Ureter (tissue), 1 donor: ENCODE measurements around the gene HYCC2. TPM values are rescaled to one million over a fixed set of nuclear protein-coding genes. Genes with fewer than 3 reads are reported as not detected.
"Not testable (repeated sequence)": the region's sequence is repeated elsewhere in the genome, so short reads cannot be mapped to it uniquely, and the experiment has no call there.

ENCODE experiments used
- DNase-seq: peaks from one replicate; pipeline ENCODE4 v3.0.0-alpha.2; 2020; ENCODE audit warnings: low spot score
- total RNA-seq: library from RNA; stranded (reverse); gene quantifications from one replicate; pipeline ENCODE4 v1.2.4, GENCODE V29; 2023
- donor health status: DM: yes; HTN: yes; CAD: no.

Gene HYCC2
- total RNA-seq = 34.2 TPM

GRCh38 chr2:201071479-201072200, at the start of gene HYCC2, which contains the start of gene NDUFB3:
Gene HYCC2 (minus strand): TSS chr2:201071671. CDS start chr2:201024009, 47,662 bp downstream.
Gene NDUFB3 (plus strand): TSS chr2:201072001. CDS start chr2:201078883, 6,882 bp downstream.
- peak; percentile 94 for DNase-seq

GRCh38 chr2:201118961-201119854, 47.7 kb upstream of the HYCC2 start:
- DNase-seq = no peak

GRCh38 chr2:201118121-201118960, 46.9 kb upstream of the HYCC2 start:
- DNase-seq = peak; percentile 93

GRCh38 chr2:201117735-201118094, 46.2 kb upstream of the HYCC2 start:
- not testable (repeated sequence) for DNase-seq

GRCh38 chr2:201116959-201117734, 45.7 kb upstream of the HYCC2 start:
- peak; percentile 72 for DNase-seq

- DNase-seq = peak; percentile 82
These were observed 44.9 kb upstream of the HYCC2 start, which contains the start of gene CFLAR for GRCh38 chr2:201116115-201116958. Gene CFLAR (plus strand): TSS chr2:201116164. CDS start chr2:201129866, 13,702 bp downstream.

DNA sequence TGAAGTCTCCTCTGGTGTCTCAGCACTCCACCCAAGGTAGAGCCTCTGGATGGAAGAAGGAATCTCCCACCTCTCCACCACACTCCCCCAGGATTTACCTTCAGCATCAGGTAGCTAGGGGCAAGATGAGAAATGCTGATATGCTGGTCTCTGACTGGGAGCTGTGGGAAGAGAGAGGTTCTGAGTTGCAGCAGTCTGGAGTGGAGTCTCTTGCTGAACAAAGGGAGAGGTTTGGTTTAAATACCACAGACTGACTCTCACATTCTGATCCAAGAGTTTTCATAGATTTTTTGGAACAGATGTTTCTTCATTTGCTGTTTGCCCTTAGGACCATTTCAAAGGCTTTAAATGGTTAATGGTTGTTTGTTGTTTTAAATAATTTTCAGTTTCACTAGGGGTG, 43.4 kb upstream of the HYCC2 start:
- no peak for DNase-seq

GRCh38 chr2:201114350-201114749, 42.9 kb upstream of the HYCC2 start:
- DNase-seq = no peak

DNA sequence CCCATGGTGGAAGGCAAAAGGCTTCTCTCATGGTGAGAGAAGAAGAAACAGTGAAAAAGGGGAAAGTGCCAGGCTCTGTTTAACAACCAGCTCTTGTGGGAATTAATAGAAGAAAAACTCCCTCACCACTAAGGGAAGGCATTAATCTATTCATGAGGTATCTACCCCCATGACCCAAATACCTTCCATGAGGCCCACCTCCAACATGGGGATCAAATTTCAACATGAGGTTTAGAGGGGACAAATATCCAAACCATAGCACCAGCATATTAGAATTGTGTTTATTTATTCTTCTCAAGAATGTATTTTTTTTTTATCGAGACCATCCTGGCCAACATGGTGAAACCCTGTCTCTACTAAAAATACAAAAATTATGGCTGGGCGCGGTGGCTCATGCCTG, 39.6 kb upstream of the HYCC2 start:
- DNase-seq = no peak

DNA sequence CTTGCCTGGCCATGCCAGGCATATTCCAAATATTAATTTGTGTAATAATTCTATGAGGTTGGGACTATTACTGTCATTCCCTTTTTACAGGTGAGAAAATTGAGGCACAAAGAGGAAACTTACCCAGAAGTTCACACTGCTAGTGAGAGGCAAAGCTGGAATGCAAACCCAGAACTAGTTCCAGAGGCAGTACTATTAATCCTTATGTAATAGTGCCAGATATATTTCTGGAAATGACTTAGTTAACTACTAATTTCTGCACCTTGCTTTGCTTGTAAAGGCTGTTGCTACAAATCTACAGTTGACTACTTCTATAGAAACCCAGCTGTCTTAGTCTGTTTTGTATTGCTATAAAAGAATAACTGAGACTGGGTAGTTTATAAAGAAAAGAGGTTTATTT, 39.1 kb upstream of the HYCC2 start:
- no peak for DNase-seq

- DNase-seq = no peak
These were observed 37.7 kb upstream of the HYCC2 start for GRCh38 chr2:201109186-201109585.

- no peak for DNase-seq
These were observed 36.9 kb upstream of the HYCC2 start for GRCh38 chr2:201108341-201108740.

GRCh38 chr2:201107624-201108023, 36.2 kb upstream of the HYCC2 start:
- DNase-seq = no peak

DNA sequence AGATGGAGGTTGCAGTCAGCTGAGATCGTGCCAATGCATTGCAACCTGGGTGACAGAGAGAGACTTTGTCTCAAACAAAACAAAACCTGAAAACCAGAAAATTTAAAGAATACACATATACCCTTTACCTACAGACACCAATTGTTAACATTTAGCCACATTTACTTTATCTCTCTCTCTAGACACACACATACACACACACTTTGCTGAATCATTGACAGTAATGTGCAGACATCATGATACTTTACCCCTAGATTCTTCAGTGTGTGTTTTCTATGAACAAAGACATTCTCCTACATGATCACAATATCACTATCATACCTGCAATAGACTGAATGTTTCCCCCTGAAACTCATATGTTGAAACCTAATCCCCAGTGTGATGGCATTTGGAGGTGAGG, 34.3 kb upstream of the HYCC2 start:
- no peak for DNase-seq

- no peak for DNase-seq
These were observed 29.0 kb upstream of the HYCC2 start for GRCh38 chr2:201100497-201100896.

DNA sequence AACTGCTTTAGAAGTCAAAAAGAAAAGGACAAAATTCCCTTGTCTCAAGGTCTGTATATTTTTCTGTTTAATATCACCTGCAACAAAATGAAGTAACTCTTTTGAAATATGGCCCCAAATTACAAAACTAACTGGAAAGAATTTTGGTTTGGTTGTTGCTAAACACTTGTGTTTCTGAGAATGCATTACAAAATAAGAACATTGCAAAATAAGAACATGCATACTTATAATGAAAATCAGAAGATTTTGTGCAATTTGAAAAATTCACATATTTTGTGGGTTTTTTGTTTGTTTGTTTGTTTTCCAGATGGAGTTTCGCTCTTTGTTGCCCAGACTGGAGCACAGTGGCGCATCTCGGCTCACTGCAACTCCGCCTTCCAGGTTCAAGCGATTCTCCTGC, 22.1 kb upstream of the HYCC2 start:
- DNase-seq = no peak

DNA sequence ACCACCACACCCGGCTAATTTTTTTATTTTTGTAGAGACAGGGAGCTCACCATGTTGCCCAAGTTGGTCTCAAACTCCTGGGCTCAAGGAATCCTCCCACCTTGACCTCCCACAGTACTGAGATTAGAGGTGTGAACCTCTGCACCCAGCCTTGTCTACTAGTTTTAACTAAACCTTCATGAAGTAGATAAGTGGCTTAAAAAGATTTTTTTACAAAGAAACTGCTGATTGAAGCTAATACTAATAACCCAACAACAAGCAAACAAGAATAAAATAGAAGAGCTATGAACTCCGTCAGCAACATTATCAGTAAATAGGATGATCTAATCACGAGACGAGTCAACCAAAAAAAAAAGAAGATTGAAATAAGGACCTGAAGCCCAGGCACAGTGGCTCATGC, 19.1 kb upstream of the HYCC2 start:
- no peak for DNase-seq

DNA sequence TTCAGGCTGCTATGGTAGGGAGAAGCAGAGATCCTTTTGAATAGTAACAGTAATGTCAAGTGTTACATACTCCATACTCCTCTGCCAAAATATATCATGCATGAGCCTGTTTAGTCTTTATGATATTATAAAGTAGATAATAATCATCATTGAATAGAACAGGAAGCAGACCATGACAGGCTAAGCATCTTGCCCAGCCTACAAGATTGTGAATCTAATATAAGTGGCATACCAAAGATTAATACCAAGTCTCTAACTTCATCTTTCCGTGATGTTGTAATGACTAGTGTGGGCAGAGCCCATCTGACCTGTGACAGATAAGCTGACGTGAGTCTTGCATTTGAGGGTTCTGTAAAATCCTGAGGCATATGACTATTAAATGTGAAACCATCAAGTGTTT, 13.4 kb upstream of the HYCC2 start:
- no peak for DNase-seq

DNA sequence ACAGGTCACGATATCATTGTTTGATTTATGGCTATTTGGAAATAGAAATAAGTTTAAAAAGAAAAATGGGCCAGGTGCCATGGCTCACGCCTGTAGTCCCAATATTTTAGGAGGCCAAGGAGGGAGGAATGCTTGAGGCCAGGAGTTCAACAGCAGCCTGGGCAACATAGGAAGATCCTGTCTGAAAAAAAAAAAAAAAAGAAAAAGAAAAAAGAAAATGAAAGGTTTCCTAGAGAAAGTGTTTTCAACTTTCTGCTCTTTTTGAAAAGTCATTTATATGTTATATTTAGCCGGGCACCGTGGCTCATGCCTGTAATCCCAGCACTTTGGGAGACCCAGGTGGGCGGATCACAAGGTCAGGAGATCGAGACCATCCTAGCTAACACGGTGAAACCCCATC, 3.5 kb upstream of the HYCC2 start:
- DNase-seq = no peak

GRCh38 chr2:201073071-201073470, 1.6 kb upstream of the HYCC2 start:
- DNase-seq = no peak
